Measurements from ENCODE around the gene EIF2AK3. TPM values are rescaled to one million over a fixed set of nuclear protein-coding genes. Genes with fewer than 3 reads are reported as not detected.
A peak's percentile ranks its signal among the peaks of the same experiment; 100 is the strongest.

The EIF2AK3 gene
- total RNA-seq, 8 experiments from 2014 or later, result 17.7 to 39.8 (median 25.0) TPM

DNA sequence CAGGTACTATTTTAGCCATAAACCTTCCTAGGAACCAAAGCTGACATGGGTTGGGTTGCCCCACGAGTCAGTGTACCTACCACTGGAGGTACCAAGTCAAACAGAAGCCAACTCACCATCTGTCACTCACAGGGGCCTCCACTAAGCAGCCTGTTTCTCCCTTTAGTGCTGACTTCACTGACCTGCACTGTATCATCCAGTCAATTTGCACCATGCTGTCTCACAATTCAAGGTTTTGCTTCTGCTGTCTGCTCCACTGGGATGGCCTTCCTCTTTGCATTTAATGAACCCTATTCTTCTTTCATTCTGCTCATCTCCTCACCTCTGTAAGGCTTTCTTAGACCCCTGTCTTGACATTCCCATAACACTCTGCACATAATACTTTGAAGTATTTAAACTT is 47.2 kb downstream of the EIF2AK3 start:
- in situ Hi-C loops (cut with MboI; ENCODE audit: low pct_unique_long_range_greater_than_20kb in 2 of 9, low sequenced_read_pairs in 9 of 9, unreplicated experiment in 9 of 9), result no loop called here
- ATAC-seq (replicated peaks in 6 of 8), result no peak
- Histone ChIP-seq H3K4me3 (no peak overlapping the region), H3K27ac (no peak overlapping the region), H3K4me1 (replicated peaks in 1 of 2) (no peaks in the 10 kb centered on the region)
- 100% methylated on average over 1 of the region's 1 CpG; no CpG with 5 or more reads in 5 of the 10 experiments for WGBS, 10 experiments

DNA sequence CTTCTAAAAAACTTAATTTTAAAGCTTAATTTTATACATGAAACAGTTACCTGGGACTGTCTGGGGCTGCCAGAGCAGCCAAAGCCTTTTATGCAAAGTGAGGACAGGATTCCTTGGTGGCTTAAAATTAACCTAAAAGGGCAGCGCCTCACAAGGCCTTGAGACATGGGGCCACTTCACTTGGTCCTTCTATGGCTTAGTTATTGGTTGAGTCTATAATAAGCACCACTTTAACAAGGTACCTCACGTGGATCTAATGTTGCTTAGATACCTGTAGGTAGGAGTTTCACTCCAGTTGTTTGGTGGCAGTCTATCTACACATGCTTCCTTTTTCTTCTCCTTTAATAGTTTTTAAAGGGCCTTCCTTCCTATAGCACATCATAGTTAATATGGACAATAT is 51.6 kb downstream of the EIF2AK3 start:
- ATAC-seq (replicated peaks in 6 of 8), result no peak
- H3K4me1 ChIP-seq (replicated peaks in 1 of 2), result no peaks in the 10 kb centered on the region
- 71 to 100% (median 93%) methylated on average over 1 to 2 of the region's 2 CpGs; no CpG with 5 or more reads in 3 of the 10 experiments for WGBS, 10 experiments
- no peak overlapping the region for H3K4me3 ChIP-seq
- in situ Hi-C loops (cut with MboI; ENCODE audit: low pct_unique_long_range_greater_than_20kb in 2 of 9, low sequenced_read_pairs in 9 of 9, unreplicated experiment in 9 of 9), result no loop called here
- H3K27ac ChIP-seq, result no peak overlapping the region

DNA sequence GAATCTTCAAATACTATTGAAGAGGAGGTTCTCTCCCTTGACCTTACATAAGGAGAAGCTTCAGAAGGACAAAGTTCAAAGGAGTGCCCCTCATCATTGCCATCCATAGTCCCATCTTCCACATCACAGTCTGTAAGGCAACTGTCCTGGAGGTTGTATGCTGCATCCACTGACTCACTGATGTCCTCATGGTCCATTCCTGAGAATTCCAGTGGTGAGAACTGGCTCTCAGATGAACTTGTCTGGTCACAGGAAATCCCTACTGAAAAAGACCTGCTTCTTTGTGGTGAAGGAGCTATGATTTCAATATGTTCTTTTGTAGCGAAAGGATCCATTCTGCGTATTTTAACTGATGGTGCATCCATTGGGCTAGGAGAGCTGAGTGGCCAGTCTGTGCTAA is 52.2 kb downstream of the EIF2AK3 start:
- in situ Hi-C loops (cut with MboI; ENCODE audit: low pct_unique_long_range_greater_than_20kb in 2 of 9, low sequenced_read_pairs in 9 of 9, unreplicated experiment in 9 of 9), result no loop called here
- no peak overlapping the region for H3K4me3 ChIP-seq
- no peak for ATAC-seq (replicated peaks in 6 of 8)
- 83 to 100% (median 93%) methylated on average over 1 to 2 of the region's 2 CpGs; no CpG with 5 or more reads in 4 of the 10 experiments for whole genome bisulfite sequencing, 10 experiments
- no peaks in the 10 kb centered on the region for H3K4me1 ChIP-seq (replicated peaks in 1 of 2)
- no peak overlapping the region for H3K27ac ChIP-seq

DNA sequence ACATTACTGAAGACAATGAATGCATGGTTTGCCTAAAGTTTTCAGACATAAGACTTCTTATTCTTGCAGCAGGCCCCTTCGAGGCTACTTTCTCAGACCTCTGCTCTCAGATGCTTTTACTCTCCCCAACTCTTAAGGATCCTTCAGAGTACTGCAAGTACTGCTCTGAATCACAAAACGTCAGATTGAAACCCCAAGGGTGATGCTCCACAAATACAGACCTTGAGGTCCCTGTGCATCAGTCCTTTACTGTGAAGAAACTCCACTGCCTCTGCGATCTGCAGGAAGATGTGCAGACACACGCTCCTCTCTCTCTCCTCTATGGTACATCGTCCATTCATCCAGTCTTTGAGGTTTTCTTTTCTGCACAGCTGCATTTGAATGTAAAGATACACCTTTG is 52.8 kb downstream of the EIF2AK3 start:
- ATAC-seq (replicated peaks in 6 of 8), result no peak
- in situ Hi-C loops (cut with MboI; ENCODE audit: low pct_unique_long_range_greater_than_20kb in 2 of 9, low sequenced_read_pairs in 9 of 9, unreplicated experiment in 9 of 9), result no loop called here
- H3K4me3 ChIP-seq, result no peak overlapping the region
- H3K4me1 ChIP-seq (replicated peaks in 1 of 2), result no peaks in the 10 kb centered on the region
- WGBS, 10 experiments, result 53 to 100% (median 89%) methylated on average over 2 to 5 of the region's 5 CpGs; no CpG with 5 or more reads in 1 of the 10 experiments
- H3K27ac ChIP-seq, result no peak overlapping the region

DNA sequence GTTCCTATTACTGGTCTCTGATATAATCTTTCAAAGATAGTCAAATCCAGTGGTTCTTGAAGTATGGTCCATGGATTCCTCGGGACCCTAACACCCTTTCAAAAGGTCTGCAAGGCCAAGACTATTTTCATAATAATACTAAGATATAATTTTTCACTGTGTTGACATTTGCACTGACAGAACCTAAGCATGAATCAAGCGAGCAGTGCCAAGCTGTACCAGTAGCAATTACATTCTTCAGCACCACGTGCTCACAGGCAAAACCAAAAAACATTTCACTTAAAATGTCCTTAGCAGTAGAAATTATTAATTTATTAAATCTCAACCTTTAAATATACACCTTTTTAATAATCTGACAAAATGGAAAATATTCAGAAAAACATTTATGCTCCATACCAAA is 59.1 kb downstream of the EIF2AK3 start:
- in situ Hi-C loops (cut with MboI; ENCODE audit: low pct_unique_long_range_greater_than_20kb in 2 of 9, low sequenced_read_pairs in 9 of 9, unreplicated experiment in 9 of 9), result no loop called here
- Histone ChIP-seq H3K4me3 (no peak overlapping the region), H3K4me1 (replicated peaks in 1 of 2) (no peaks in the 10 kb centered on the region), H3K27ac (no peak overlapping the region)
- 88 to 100% (median 96%) methylated on average over 1 to 3 of the region's 3 CpGs for WGBS, 10 experiments
- no peak for ATAC-seq (replicated peaks in 6 of 8)

DNA sequence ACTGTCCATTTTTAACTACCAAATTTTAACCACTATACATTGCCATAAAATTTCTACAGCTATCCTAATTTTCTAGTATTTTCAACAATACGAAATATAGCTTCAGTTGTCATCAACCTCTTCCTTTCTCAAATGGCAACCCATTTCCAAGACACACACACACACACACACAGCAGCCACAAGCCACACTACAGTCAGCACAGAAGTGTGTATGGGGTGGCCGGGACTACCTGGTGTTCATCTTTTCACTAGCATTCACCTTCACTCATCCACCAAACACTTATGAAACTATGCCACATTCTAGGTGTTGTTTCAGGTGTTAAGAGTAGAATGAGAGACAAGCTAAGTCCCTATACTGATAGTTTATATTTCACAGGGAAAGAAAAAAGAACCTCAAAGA is 62.9 kb downstream of the EIF2AK3 start:
- H3K4me1 ChIP-seq (replicated peaks in 1 of 2), result no peaks in the 10 kb centered on the region
- in situ Hi-C loops (cut with MboI; ENCODE audit: low pct_unique_long_range_greater_than_20kb in 2 of 9, low sequenced_read_pairs in 9 of 9, unreplicated experiment in 9 of 9), result no loop called here
- no peak for ATAC-seq (replicated peaks in 6 of 8)
- H3K27ac ChIP-seq, result no peak overlapping the region
- 67 to 100% (median 100%) methylated on average over 1 of the region's 2 CpGs; no CpG with 5 or more reads in 2 of the 10 experiments for WGBS, 10 experiments
- no peak overlapping the region for H3K4me3 ChIP-seq

DNA sequence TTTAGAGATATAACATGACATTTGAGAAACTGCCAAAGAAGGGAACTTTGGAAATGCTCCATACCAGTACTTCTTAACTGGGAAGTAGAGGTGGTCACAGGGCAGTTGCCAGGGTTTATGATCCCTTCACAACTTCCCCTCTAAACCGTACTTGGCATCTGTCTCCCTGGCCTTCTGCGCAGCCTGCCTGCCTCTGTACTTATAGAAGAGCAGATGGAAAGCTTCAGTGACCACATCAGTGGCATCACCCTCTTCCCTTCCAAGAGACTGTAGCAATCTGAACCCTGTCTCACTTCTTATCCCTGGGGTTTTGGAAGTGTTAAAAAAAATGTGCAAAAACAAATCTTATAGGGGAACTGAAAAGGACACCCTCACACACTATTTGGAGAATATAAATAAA is 64.1 kb downstream of the EIF2AK3 start:
- ATAC-seq (replicated peaks in 6 of 8), result no peak
- in situ Hi-C loops (cut with MboI; ENCODE audit: low pct_unique_long_range_greater_than_20kb in 2 of 9, low sequenced_read_pairs in 9 of 9, unreplicated experiment in 9 of 9), result no loop called here
- Histone ChIP-seq H3K4me3 (no peak overlapping the region), H3K4me1 (replicated peaks in 1 of 2) (no peaks in the 10 kb centered on the region), H3K27ac (no peak overlapping the region)
- WGBS, 10 experiments, result 70 to 83% methylated on average over 1 to 2 of the region's 2 CpGs; no CpG with 5 or more reads in 8 of the 10 experiments

DNA sequence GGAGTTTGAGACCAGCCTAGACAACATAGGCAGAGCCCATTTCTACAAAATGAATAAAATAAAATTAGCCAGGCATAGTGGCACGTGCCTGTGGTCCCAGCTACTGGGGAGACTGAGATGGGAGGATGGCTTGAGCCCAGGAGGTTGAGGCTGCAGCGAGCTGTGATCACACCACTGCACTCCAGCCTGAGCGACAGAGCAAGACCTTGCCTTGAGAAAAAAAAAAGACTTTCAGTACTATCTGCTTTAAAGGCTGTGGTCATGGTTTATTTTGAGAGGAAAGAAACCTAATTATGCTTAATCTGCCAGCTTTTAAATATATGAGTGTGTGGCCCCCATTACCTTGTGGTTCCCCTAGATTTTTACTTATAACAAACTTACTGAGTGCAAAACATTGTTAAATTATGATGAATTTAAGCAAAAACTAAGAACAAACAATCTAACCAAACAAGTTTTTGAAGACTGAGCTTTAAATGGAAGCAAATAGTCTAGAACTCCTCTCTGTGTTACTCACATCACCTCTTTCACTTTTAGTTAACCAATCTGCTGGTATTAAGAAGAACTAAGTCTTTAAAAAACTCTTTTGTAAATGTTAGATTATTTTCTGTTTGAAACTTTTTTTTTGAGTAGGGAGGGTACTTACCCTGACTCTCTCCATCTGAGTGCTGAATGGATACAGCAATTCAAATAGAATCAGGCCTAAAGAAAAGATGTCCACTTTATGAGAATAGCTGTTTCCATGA is 65.4 kb downstream of the EIF2AK3 start:
- no peaks in the 10 kb centered on the region for H3K4me1 ChIP-seq (replicated peaks in 1 of 2)
- no peak overlapping the region for H3K27ac ChIP-seq
- 93 to 100% (median 100%) methylated on average over 1 to 3 of the region's 3 CpGs; no CpG with 5 or more reads in 2 of the 10 experiments for WGBS, 10 experiments
- in situ Hi-C loops (cut with MboI; ENCODE audit: low pct_unique_long_range_greater_than_20kb in 2 of 9, low sequenced_read_pairs in 9 of 9, unreplicated experiment in 9 of 9), result no loop called here
- no peak for ATAC-seq (replicated peaks in 6 of 8)
- no peak overlapping the region for H3K4me3 ChIP-seq

DNA sequence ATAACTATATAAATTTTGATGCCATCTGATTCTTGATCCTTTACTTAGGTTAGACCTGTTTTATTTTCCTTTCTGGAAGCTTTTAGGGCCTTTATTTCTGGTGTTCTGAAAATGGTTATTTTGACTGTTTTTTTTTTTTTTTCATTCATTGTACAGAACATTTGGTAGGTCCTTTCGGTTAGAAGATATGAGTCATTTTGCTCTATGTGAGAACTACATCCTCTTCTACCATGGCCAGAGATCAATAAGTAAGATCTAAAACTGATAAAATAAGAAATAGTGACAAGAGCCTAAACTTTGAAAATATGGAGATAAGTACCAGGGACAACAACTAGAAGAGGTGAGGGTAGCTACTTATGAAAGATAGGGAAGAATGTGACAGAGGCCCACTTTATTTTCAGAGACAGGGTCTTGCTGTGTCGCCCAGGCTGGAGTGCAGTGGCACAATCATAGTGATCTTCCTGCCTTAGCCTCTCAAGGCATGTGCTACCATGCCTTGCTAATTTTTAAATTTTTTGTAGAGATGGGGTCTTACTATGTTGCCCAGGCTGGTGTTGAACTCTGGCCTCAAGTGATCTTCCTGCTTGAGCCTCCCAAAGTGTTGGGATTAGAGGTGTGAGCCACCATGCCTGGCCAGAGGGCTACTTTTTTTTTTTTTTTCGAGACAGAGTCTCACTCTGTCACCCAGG is 66.5 kb downstream of the EIF2AK3 start:
- H3K4me1 ChIP-seq (replicated peaks in 1 of 2), result no peaks in the 10 kb centered on the region
- H3K4me3 ChIP-seq, result no peak overlapping the region
- ATAC-seq (replicated peaks in 6 of 8), result no peak
- H3K27ac ChIP-seq, result no peak overlapping the region
- in situ Hi-C loops (cut with MboI; ENCODE audit: low pct_unique_long_range_greater_than_20kb in 2 of 9, low sequenced_read_pairs in 9 of 9, unreplicated experiment in 9 of 9), result no loop called here
- 87 to 100% (median 100%) methylated on average over 1 to 3 of the region's 3 CpGs; no CpG with 5 or more reads in 2 of the 10 experiments for WGBS, 10 experiments

DNA sequence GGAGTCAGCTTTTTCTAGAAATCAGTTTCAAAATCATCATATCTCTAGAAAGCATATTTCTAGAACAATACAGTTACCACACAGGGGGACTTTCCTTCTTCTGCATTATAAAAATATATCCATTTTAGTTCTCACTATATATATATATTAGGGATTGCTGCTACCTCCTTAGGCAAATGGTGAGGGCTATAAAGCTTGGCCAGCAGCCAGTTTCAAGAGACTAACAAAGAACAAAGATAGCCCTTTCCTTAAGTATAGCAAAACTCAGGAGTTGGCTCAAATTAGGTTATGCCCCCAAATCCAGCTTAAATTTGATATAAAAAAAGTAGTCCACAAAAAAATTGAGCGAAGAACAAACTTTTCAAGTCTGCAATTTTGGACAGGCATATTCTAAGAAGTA is 70.0 kb downstream of the EIF2AK3 start:
- no peak overlapping the region for H3K27ac ChIP-seq
- H3K4me3 ChIP-seq, result no peak overlapping the region
- 86 to 100% (median 100%) methylated on average over 1 of the region's 1 CpG; no CpG with 5 or more reads in 4 of the 10 experiments for WGBS, 10 experiments
- H3K4me1 ChIP-seq (replicated peaks in 1 of 2), result no peaks in the 10 kb centered on the region
- no peak for ATAC-seq (replicated peaks in 6 of 8)
- in situ Hi-C loops (cut with MboI; ENCODE audit: low pct_unique_long_range_greater_than_20kb in 2 of 9, low sequenced_read_pairs in 9 of 9, unreplicated experiment in 9 of 9), result loop anchor here in 1 of 9 experiments (10.0 kb wide), 1 partner anchor 362 kb away; no protein-coding TSS in a partner anchor

DNA sequence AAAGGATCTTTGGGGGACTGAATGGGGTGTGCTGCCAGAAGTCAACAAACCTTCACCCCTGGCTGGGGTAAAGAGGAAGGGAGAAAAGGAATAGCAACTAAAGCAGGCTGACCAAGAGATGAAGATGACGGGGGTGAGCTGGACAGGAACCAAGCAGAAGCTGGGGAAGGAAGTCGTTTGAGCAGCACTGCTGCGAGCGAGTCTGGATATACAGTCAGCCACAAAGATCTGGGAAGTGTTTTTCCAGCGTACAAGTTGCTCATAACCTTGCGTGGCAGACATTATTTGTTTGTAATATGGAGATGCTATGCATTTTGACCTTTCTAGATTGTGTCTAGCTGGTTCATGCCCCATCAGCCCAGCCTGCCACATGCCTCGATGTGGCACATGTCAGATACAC is 71.2 kb downstream of the EIF2AK3 start:
- H3K27ac ChIP-seq, result no peak overlapping the region
- 73 to 100% (median 93%) methylated on average over 1 to 7 of the region's 7 CpGs; no CpG with 5 or more reads in 2 of the 10 experiments for WGBS, 10 experiments
- ATAC-seq (replicated peaks in 6 of 8), result peak in 2 of 8 experiments; percentile 9 to 13
- no peaks in the 10 kb centered on the region for H3K4me1 ChIP-seq (replicated peaks in 1 of 2)
- H3K4me3 ChIP-seq, result no peak overlapping the region
- in situ Hi-C loops (cut with MboI; ENCODE audit: low pct_unique_long_range_greater_than_20kb in 2 of 9, low sequenced_read_pairs in 9 of 9, unreplicated experiment in 9 of 9), result loop anchor here in 1 of 9 experiments (10.0 kb wide), 1 partner anchor 361 kb away; no protein-coding TSS in a partner anchor

DNA sequence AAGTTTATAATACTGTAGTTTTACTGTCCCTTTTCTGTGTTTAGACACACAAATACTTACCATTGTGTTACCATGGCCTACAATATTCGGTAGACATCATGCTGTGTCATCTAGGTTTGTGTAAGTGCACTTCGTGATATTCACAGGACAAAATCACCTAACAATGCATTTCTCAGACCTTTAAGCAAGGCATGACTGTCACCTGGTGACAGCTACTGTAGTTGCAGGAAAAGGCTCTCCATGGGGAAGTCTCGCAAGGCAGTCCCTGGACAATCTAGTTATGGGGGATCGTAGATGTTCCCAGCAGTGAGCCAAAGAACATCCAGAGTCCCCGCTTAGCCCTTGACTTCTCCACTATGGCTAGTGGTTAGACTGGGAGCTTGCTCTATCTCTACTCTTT is 73.1 kb downstream of the EIF2AK3 start:
- Histone ChIP-seq H3K27ac (no peak overlapping the region), H3K4me1 (replicated peaks in 1 of 2) (no peaks in the 10 kb centered on the region), H3K4me3 (no peak overlapping the region)
- 73 to 100% (median 91%) methylated on average over 1 to 5 of the region's 5 CpGs; no CpG with 5 or more reads in 2 of the 10 experiments for WGBS, 10 experiments
- in situ Hi-C loops (cut with MboI; ENCODE audit: low pct_unique_long_range_greater_than_20kb in 2 of 9, low sequenced_read_pairs in 9 of 9, unreplicated experiment in 9 of 9), result loop anchor here in 1 of 9 experiments (10.0 kb wide), 1 partner anchor 359 kb away; no protein-coding TSS in a partner anchor
- ATAC-seq (replicated peaks in 6 of 8), result peak in 6 of 8 experiments; percentile 8 to 45 (median 14)

DNA sequence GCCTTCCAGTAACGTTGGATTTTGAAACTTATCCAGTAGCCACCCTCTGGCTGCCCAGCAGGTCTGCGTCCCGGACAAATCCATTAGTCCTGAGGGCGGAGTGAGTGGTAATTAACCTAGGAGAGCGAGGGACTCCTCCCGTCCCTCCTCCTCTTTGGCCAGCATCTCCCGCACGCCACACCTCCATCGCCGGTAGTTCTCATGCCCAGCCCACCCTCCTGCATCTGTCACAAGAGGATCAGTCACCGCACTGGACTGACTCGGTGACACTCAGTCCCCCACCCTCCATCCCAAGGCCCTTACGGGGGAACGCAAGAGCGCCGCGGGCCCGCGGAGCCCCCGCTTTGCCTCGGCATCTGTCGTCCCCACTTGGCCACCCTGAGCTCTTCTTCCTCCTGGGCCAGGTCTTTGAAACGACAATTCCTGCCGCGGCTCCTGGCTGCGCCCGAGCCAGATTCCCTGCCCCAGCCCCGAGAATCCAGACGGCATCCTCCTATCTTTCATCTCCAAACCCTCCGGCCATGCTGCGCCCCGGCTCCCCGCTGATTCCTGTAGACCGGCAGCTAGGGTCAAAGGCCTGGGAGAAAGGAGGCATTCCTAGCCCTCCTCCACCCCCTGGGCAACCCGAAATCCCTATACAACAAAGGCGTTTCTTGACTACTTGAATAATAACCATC is 77.5 kb downstream of the EIF2AK3 start:
- H3K27ac ChIP-seq, result no peak overlapping the region
- in situ Hi-C loops (cut with MboI; ENCODE audit: low pct_unique_long_range_greater_than_20kb in 2 of 9, low sequenced_read_pairs in 9 of 9, unreplicated experiment in 9 of 9), result loop anchor here in 1 of 9 experiments (10.0 kb wide), 1 partner anchor 355 kb away; no protein-coding TSS in a partner anchor
- WGBS, 10 experiments, result 2 to 40% (median 11%) methylated on average over 1 to 10 of the region's 36 CpGs; no CpG with 5 or more reads in 4 of the 10 experiments
- ATAC-seq (replicated peaks in 6 of 8), result peak in 7 of 8 experiments; percentile 28 to 73 (median 36)
- no peak overlapping the region for H3K4me3 ChIP-seq
- no peaks in the 10 kb centered on the region for H3K4me1 ChIP-seq (replicated peaks in 1 of 2)
